OCI-LY1 (cell line): Measurements from ENCODE around the gene TRIP12.

Source experiments
- H2AFZ ChIP-seq: fragments of 200-600 bp; sonication (generic), shearing (Covaris generic); 2 replicates; pipeline ENCODE4 v1.6.0; 2014; ENCODE audit warnings: antibody characterized with exemption, mild to moderate bottlenecking, low read length
- H3F3A ChIP-seq: fragments of 200-600 bp; sonication (generic), shearing (Covaris generic); 2 replicates; pipeline ENCODE4 v1.6.0; 2014; ENCODE audit warnings: mild to moderate bottlenecking, antibody characterized with exemption, low read length, moderate library complexity; ENCODE audit not compliant: insufficient read depth
- H3K27ac ChIP-seq: fragments of 200-600 bp; sonication (generic); 2 replicates; pipeline ENCODE4 v1.5.1; 2014; ENCODE audit warnings: low read length, mixed run types, mild to moderate bottlenecking, low read depth; ENCODE audit not compliant: poor library complexity, severe bottlenecking
- H3K27me3 ChIP-seq: fragments of 200-600 bp; sonication (generic); 2 replicates; pipeline ENCODE4 v1.6.0; 2014; ENCODE audit warnings: antibody characterized with exemption, mild to moderate bottlenecking, low read length, moderate library complexity; ENCODE audit not compliant: insufficient read depth
- H3K36me3 ChIP-seq: fragments of 200-600 bp; sonication (generic); 2 replicates; pipeline ENCODE4 v1.6.1; 2014; ENCODE audit warnings: mild to moderate bottlenecking, antibody characterized with exemption, low read length, moderate library complexity, mixed read lengths; ENCODE audit not compliant: insufficient read depth
- H3K4me1 ChIP-seq: fragments of 200-600 bp; sonication (generic); 2 replicates; pipeline ENCODE4 v1.5.1; 2014; ENCODE audit warnings: mild to moderate bottlenecking, low read length, moderate library complexity; ENCODE audit not compliant: insufficient read depth, severe bottlenecking
- H3K4me2 ChIP-seq: fragments of 200-600 bp; sonication (generic), shearing (Covaris generic); 2 replicates; pipeline ENCODE4 v1.6.1; 2014; ENCODE audit warnings: low read length
- H3K4me3 ChIP-seq: fragments of 200-600 bp; sonication (generic); 2 replicates; pipeline ENCODE4 v1.5.1; 2014; ENCODE audit warnings: low read length, low read depth, mild to moderate bottlenecking, mixed read lengths; ENCODE audit not compliant: poor library complexity, severe bottlenecking
- H3K79me2 ChIP-seq: fragments of 200-600 bp; shearing (Covaris generic); 2 replicates; pipeline ENCODE4 v1.6.1; 2016; ENCODE audit warnings: mixed run types, low read length, mixed read lengths; ENCODE audit not compliant: insufficient read depth
- H3K9ac ChIP-seq: fragments of 200-600 bp; sonication (generic), shearing (Covaris generic); 2 replicates; pipeline ENCODE4 v1.6.1; 2014; ENCODE audit warnings: mild to moderate bottlenecking, low read length, mixed read lengths
- H3K9me2 ChIP-seq: fragments of 200-600 bp; sonication (generic), shearing (Covaris generic); 2 replicates; pipeline ENCODE4 v1.6.1; 2014; ENCODE audit warnings: low read depth, mild to moderate bottlenecking, low read length, mixed read lengths
- H3K9me3 ChIP-seq: fragments of 200-600 bp; shearing (Covaris generic); 2 replicates; pipeline ENCODE4 v1.6.1; 2014; ENCODE audit warnings: low read length, mixed read lengths
- H4K20me1 ChIP-seq: fragments of 200-600 bp; sonication (generic), shearing (Covaris generic); 2 replicates; pipeline ENCODE4 v1.6.0; 2016; ENCODE audit warnings: mild to moderate bottlenecking, low read length; ENCODE audit not compliant: insufficient read depth
- CTCF ChIP-seq: fragments of 200-600 bp; sonication (generic), shearing (Covaris generic); IDR thresholded peaks from 2 replicates; pipeline ENCODE4 v1.5.1; 2017; ENCODE audit warnings: mild to moderate bottlenecking, antibody characterized with exemption, low read length, moderate library complexity, mixed read lengths
- EZH2 ChIP-seq: fragments of 200-600 bp; sonication (generic), shearing (Covaris generic); IDR thresholded peaks from 2 replicates; pipeline ENCODE4 v1.8.0; 2017; ENCODE audit warnings: borderline replicate concordance, mixed run types, mild to moderate bottlenecking, antibody characterized with exemption, low read length, moderate library complexity, mixed read lengths

The TRIP12 gene

GRCh38 chr2:229849073-229849472, 72.7 kb downstream of the TRIP12 start:
- no peak overlapping the region for H3K27ac ChIP-seq
- H3K36me3 ChIP-seq, result peaks cover 27% of the 10 kb centered on the region

GRCh38 chr2:229843613-229844012, 78.2 kb downstream of the TRIP12 start:
- no peak overlapping the region for H3K4me3 ChIP-seq
- TF ChIP-seq CTCF (no peak), EZH2 (no peak)
- H3F3A ChIP-seq, result no peaks in the 10 kb centered on the region
- H3K4me1 ChIP-seq, result no peaks in the 10 kb centered on the region
- no peak overlapping the region for H2AFZ ChIP-seq
- H3K4me2 ChIP-seq, result no peak overlapping the region
- no peaks in the 10 kb centered on the region for H3K9me3 ChIP-seq
- no peaks in the 10 kb centered on the region for H3K27me3 ChIP-seq
- H4K20me1 ChIP-seq, result no peaks in the 10 kb centered on the region
- no peak overlapping the region for H3K9ac ChIP-seq
- H3K36me3 ChIP-seq, result peaks cover 34% of the 10 kb centered on the region
- no peaks in the 10 kb centered on the region for H3K9me2 ChIP-seq
- H3K27ac ChIP-seq, result no peak overlapping the region
- no peaks in the 10 kb centered on the region; the same call in 1 of the 2 replicates for H3K79me2 ChIP-seq

More at GRCh38 chr2:229849073-229849472, 72.7 kb downstream of the TRIP12 start:
- Histone ChIP-seq H3K4me1 (no peaks in the 10 kb centered on the region), H4K20me1 (no peaks in the 10 kb centered on the region), H3K9me2 (no peaks in the 10 kb centered on the region), H3K79me2 (no peaks in the 10 kb centered on the region; the same call in 1 of the 2 replicates), H3K4me2 (no peak overlapping the region), H3F3A (no peaks in the 10 kb centered on the region), H3K4me3 (no peak overlapping the region), H3K9ac (no peak overlapping the region), H3K27me3 (no peaks in the 10 kb centered on the region), H2AFZ (no peak overlapping the region), H3K9me3 (no peaks in the 10 kb centered on the region)
- TF ChIP-seq EZH2 (no peak), CTCF (no peak)

GRCh38 chr2:229838729-229839128, 83.1 kb downstream of the TRIP12 start:
- no peak overlapping the region for H2AFZ ChIP-seq
- H3K9me2 ChIP-seq, result no peaks in the 10 kb centered on the region
- no peaks in the 10 kb centered on the region; the same call in 1 of the 2 replicates for H3K79me2 ChIP-seq
- no peaks in the 10 kb centered on the region for H4K20me1 ChIP-seq
- no peak overlapping the region for H3K9ac ChIP-seq
- H3K9me3 ChIP-seq, result no peaks in the 10 kb centered on the region
- H3K4me1 ChIP-seq, result no peaks in the 10 kb centered on the region
- H3K27ac ChIP-seq, result no peak overlapping the region
- no peak overlapping the region for H3K4me2 ChIP-seq
- no peak overlapping the region for H3K4me3 ChIP-seq
- H3K27me3 ChIP-seq, result no peaks in the 10 kb centered on the region
- H3F3A ChIP-seq, result no peaks in the 10 kb centered on the region
- H3K36me3 ChIP-seq, result peaks cover 72% of the 10 kb centered on the region
- TF ChIP-seq EZH2 (no peak), CTCF (no peak)
